HG03103 (cell line): Measurements from ENCODE around the gene ACO2.
"Not testable (repeated sequence)": the region's sequence is repeated elsewhere in the genome, so short reads cannot be mapped to it uniquely, and the experiment has no call there.

Source experiments
- ATAC-seq: cut with Tn5 transposase; IDR thresholded peaks from one replicate; pipeline ENCODE4 v1.9.1; 2021; ENCODE audit warnings: low read depth; ENCODE audit not compliant: unreplicated experiment

Gene ACO2

DNA sequence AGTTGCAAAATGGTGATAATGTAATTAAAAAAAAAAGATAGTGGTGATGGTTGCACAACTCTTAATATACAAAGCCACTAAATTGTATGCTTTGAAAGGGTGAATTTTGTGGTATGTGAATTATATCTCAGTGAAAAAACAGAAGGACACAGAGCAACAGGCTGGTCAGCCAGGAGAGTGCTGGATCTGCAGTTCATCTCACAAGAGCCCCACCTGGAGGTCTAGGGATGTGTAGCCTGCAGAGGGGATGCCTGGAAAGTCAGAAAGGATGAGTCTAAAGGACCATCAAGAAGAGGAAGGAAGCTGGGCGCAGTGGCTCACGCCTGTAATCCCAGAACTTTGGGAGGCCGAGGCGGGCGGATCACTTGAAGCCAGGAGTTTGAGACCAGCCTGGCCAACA, 66.3 kb downstream of the ACO2 start:
- no peak for ATAC-seq

DNA sequence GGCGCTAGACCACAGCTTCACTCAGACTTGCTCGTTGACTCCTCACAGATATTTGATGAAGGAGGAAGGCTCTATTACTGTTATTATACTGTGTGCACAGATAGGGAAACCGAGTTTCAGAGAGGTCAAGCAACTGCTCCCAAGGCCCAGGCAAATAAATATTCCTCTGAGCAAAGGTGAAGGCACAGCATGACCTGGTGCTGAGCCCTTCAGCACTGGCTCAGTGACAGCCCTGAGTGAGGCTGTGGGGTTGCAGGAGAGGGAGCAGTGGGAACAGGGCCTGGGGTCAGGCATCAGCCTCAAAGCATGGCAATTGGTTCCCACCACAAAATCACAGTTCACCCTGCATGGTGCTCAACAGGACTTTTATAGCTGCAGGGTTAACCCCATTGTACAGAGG, 68.3 kb downstream of the ACO2 start:
- ATAC-seq: no peak

- ATAC-seq: no peak
Measured at GRCh38 chr22:41538583-41538982, 69.7 kb downstream of the ACO2 start.

DNA sequence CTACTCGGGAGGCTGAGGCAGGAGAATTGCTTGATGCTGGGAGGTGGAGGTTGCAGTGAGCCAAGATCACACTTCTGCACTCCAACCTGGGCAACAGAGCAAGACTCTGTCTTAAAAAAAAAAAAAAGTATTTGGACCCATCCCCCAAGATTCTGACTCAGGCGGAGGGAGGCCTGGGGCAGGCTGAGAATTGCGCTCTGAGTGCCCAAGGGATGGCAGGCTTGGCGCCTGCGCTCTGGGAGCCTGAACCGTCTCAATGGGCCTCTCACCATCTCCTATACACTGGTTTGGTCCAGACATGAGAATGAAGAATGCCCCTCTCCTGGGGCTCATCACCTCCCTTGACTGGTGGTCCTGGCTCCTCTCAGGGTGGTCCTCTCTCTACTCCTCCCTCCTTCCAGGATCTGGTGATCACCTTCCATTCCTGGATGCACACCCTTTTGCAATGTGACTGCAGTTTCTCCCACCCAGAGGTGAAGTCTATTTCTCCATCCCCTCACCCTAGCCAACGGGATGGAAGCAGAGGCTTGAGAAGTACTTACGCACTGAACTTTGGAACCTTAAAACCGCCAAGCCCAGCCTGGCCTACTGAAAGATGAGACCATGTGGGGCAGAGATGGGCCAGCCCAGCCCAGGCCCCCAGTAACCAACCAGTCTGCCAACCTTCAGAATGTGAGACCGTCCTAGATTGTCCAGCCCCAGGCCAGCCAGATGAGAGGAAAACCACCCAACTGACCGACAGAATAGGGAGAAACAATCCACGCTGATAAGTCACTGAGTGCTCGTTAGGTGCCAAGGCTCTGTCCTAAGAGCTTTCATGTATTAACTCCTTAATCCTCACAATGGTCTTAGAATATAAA, 70.5 kb downstream of the ACO2 start:
- no peak for ATAC-seq

DNA sequence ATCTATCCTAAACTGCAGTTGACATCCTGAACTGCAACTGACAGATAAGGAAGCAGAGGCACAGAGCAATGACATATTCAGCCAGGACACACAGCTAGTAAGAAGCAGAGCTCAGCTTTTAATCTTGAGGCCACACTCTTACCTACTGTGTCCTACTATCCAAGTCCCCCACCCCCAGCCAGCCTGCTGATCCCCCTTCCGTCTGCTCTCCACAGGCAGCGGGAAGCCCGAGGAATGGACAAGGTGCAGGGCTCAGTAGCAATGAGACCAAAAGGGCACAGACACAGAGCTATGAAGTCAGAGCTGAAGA, 71.0 kb downstream of the ACO2 start:
- no peak for ATAC-seq

GRCh38 chr22:41540365-41540764, 71.4 kb downstream of the ACO2 start:
- ATAC-seq: no peak

GRCh38 chr22:41541484-41541883, 72.6 kb downstream of the ACO2 start:
- ATAC-seq: no peak

DNA sequence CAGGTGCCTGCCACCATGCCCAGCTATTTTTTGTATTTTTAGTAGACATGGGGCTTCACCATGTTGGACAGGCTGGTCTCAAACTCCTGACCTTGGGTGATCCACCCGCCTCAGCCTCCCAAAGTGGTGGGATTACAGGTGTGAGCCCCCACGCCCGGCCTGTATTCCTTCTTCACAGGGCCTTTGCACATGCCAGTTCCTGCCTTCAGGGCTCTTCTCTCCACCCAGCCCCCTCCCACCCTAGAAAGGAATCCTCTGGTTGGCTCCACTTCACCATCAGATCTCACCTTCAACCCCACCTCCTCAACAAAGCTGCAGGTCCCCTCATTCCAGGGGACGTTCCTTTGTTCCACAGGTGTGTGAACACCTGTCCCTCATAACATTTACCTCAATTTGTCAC, 73.3 kb downstream of the ACO2 start:
- ATAC-seq: no peak

DNA sequence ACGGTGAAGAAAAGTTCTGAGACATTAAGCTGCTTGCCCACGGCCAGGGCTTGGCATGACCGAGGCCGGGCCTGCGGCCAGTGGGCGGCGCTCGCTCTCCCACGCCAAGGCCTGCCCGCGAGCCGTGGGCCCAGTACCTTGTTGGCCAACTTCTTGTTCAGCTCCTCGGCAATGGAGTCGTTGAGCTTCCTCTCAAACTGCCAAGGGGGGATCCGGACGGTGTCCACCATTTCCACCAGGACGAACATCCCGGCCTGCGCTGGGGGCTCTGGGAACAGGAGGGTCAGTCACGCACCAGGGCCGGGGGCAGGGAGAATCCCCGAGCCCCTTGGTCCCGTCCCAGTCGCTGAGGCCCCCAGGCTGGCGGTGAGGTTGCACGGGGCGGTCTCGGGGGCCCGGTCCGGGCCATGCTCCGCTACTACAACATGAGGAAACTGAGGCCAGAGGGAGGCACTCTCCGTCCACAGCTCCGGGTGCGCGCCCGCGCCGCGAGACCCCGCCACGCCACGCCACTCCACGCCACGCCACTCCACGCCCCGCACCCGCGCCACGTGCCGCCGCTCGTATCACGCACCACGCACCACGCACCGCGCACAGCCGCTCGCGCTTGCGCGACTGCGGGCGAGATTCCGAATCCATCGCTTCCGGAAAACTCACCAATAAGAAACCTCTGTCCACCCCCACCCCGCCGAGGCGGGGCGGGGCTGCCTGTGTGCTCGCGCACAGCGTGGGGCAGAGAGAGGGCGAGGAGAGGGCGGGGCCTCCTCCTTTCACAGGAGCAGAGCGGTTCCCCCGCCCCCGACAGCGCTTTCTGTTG, 75.1 kb downstream of the ACO2 start, which contains the start of gene POLR3H:
Gene POLR3H (minus strand): TSS at position 617 of the 817 bp plus-strand sequence. CDS start 369 bp downstream, at position 248.
- peak; percentile 93 for ATAC-seq

- ATAC-seq: no peak
Measured at GRCh38 chr22:41544671-41545476, 76.0 kb downstream of the ACO2 start.

DNA sequence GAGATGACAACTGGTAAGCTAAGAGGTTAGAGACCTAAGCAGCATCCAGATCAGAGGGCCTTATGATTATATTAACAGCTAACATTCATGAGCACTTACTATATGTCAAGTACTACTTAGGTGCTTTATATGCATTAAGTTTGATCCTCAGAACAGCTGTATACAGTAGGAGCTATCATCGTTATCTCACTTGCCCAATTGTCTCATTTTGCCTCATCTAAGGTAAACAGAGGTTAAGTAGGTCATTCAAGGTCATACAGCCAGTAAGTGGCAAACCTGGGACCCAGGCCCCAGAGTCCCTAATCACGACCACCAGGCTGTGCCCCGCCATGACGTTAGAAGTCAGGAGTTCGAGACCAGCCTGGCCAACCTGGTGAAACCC, 79.9 kb downstream of the ACO2 start:
- no peak for ATAC-seq

- no peak for ATAC-seq
Measured at GRCh38 chr22:41550952-41551491, 82.1 kb downstream of the ACO2 start.

DNA sequence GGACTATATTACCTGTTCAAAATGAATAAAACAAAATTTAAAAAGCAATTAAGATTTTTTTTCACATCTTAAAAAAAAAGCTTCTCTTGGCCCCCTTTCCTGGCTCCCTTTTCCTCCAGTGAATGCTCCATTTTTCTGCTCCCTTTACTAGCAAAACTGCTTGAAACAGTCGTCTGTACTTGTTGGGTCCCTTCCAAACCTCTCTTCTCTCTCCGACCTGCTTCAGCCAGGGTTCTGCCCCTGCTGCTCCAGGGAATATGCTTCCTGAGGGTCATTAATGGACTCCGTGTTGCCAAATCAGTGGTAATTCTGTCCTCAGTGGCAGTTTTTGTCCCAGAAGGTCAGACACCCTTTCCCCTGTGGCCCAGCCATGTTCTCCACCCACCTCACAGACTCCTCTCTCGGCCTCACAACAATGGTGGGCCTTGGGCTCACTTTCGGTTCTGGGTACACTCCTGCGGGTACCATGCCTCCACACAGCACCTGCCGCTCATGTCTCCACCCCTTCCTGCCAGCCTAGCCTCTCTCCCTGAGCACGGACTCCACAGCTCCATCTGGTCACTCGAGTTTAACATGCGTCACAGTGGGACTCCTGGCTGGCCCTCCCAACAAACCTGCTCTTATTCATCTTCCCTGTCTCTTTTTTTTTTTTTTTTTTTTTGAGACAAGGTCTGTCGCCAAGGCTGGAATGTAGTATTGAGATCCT, 83.1 kb downstream of the ACO2 start:
- ATAC-seq: no peak

- no peak for ATAC-seq
Measured at GRCh38 chr22:41555325-41555982, 86.5 kb downstream of the ACO2 start.

GRCh38 chr22:41556561-41556960, 87.6 kb downstream of the ACO2 start:
- ATAC-seq: no peak

- no peak for ATAC-seq
Measured at GRCh38 chr22:41557401-41558240, 88.7 kb downstream of the ACO2 start.

DNA sequence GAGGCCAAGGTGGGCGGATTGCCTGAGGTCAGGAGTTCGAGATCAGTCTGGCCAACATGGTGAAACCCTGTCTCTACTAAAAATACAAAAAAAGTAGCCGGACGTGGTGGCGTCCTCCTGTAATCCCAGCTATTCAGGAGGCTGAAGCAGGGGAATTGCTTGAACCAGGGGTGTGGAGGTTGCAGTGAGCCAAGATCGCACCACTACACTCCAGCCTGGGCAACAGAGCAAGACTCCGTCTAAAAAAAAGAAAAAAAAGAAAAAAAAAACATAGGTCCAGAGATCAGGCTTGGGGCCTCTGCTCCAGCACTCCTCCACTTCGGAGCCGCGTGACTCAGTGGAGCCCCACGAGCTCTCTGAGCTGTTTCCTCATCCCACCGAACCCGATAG, 89.3 kb downstream of the ACO2 start:
- ATAC-seq: not testable (repeated sequence)

GRCh38 chr22:41560095-41560471, 91.2 kb downstream of the ACO2 start:
- ATAC-seq: no peak

DNA sequence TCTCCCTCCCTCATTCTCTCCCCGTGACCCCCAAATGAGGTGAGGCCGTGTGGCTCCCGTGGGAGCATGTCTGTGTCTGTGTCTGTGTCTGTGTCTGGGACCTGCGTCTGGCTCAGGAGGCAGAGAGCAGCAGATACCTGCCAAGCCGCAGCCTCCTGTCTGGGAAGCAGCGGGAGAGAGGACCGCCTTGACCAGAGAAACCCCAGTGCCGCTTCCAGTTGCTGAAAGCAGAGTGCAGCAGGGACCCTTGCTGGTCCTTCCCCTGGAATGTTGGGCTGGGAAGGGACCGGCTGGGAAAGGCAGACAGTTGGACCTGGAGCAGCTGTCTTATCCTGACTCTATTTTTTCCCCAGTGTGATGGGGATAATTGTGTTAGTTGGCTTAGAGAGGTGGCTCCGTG, 92.4 kb downstream of the ACO2 start:
- no peak for ATAC-seq
